ENCODE measurements around the gene MYZAP.

GRCh38 chr15:57665194-57665593 is 73.5 kb downstream of the MYZAP start:
- TF ChIP-seq CTCF (IDR thresholded peaks at IDR 0.05) (no peak), POLR2A (IDR thresholded peaks at IDR 0.05) (no peak), POLR2AphosphoS5 (IDR thresholded peaks at IDR 0.05) (no peak)
